IMR-90 (cell line): ENCODE results near the gene USP53. TPM values are rescaled to one million over a fixed set of nuclear protein-coding genes. Genes with fewer than 3 reads are reported as not detected.

Experiments used
- ATAC-seq: fragments of 200-7000 bp; cut with Tn5 transposase; 2 replicates; pipeline ENCODE4 v1.9.1; 2020; ENCODE audit warnings: low read depth, mild to moderate bottlenecking, moderate library complexity
- BruUV-seq: library from RNA; stranded (reverse); fragments of 400-500 nt; replicated peaks from 2 replicates; lab custom pipeline; 2021; lab: Mats Ljungman, UMichigan
- CTCF ChIA-PET: fragments of 300-600 bp; formaldehyde crosslinking; extraction: SDS; loops from one replicate; lab custom pipeline; 2021; ENCODE audit warnings: antibody characterized with exemption; lab: Yijun Ruan, JAX
- POLR2A ChIA-PET: fragments of 300-600 bp; sonication (Branson Sonifier 250); formaldehyde crosslinking; loops from one replicate; lab custom pipeline; 2022; ENCODE audit warnings: antibody characterized with exemption; ENCODE audit not compliant: unreplicated experiment; lab: Charles Lee
- DNase-seq: peaks from one replicate; pipeline ENCODE4 v3.0.0; 2013
- H2AFZ ChIP-seq: replicated peaks from 2 replicates; pipeline ENCODE3; 2013; ENCODE audit warnings: low read length, mild to moderate bottlenecking; ENCODE audit not compliant: poor library complexity
- H2AK5ac ChIP-seq: 2 replicates; pipeline ENCODE4 v1.6.1; 2013; ENCODE audit warnings: low read depth, low read length, inconsistent platforms
- H2AK9ac ChIP-seq: replicated peaks from 2 replicates; pipeline ENCODE3; 2013; ENCODE audit warnings: mild to moderate bottlenecking, low read depth, low read length, moderate library complexity; ENCODE audit not compliant: poor library complexity
- H2BK120ac ChIP-seq: 2 replicates; pipeline ENCODE4 v1.6.1; 2013; ENCODE audit warnings: low read depth, low read length, inconsistent platforms
- H2BK15ac ChIP-seq: 3 replicates; pipeline ENCODE4 v1.6.1; 2013; ENCODE audit warnings: low read depth, low read length, inconsistent platforms
- H2BK20ac ChIP-seq: 2 replicates; pipeline ENCODE4 v1.6.1; 2013; ENCODE audit warnings: low read depth, mild to moderate bottlenecking, inconsistent platforms, low read length, moderate library complexity
- H2BK5ac ChIP-seq: 2 replicates; pipeline ENCODE4 v1.6.1; 2013; ENCODE audit warnings: mild to moderate bottlenecking, low read depth, low read length, inconsistent platforms; ENCODE audit not compliant: poor library complexity, severe bottlenecking
- H3K14ac ChIP-seq: replicated peaks from 2 replicates; pipeline ENCODE4 v1.6.1; 2013; ENCODE audit warnings: low read depth, low read length, inconsistent platforms
- H3K18ac ChIP-seq: 2 replicates; pipeline ENCODE4 v1.6.1; 2013; ENCODE audit warnings: low read depth, low read length, control low read depth
- H3K23ac ChIP-seq: 2 replicates; pipeline ENCODE4 v1.6.1; 2013; ENCODE audit warnings: low read depth, low read length, inconsistent platforms
- H3K27ac ChIP-seq: 2 replicates; pipeline ENCODE4 v1.5.1; 2013; ENCODE audit warnings: mild to moderate bottlenecking, control low read depth, low read length; ENCODE audit not compliant: insufficient read depth
- H3K27me3 ChIP-seq: 2 replicates; pipeline ENCODE4 v1.6.1; 2013; ENCODE audit warnings: low read length; ENCODE audit not compliant: control insufficient read depth, insufficient read depth
- H3K36me3 ChIP-seq: 2 replicates; pipeline ENCODE4 v1.6.1; 2013; ENCODE audit warnings: low read length, mixed read lengths; ENCODE audit not compliant: control insufficient read depth, insufficient read depth
- H3K4ac ChIP-seq: 2 replicates; pipeline ENCODE4 v1.6.1; 2013; ENCODE audit warnings: low read depth, low read length, inconsistent platforms
- H3K4me1 ChIP-seq: 2 replicates; pipeline ENCODE4 v1.6.1; 2013; ENCODE audit warnings: low read length, mixed read lengths; ENCODE audit not compliant: control insufficient read depth, insufficient read depth
- H3K4me2 ChIP-seq: 2 replicates; pipeline ENCODE4 v1.6.1; 2013; ENCODE audit warnings: low read depth, mild to moderate bottlenecking, control low read depth, low read length, moderate library complexity
- H3K4me3 ChIP-seq: 2 replicates; pipeline ENCODE4 v1.5.1; 2013; ENCODE audit warnings: low read depth, mild to moderate bottlenecking, control low read depth, low read length, moderate library complexity; ENCODE audit not compliant: insufficient read depth
- H3K56ac ChIP-seq: 2 replicates; pipeline ENCODE4 v1.6.1; 2013; ENCODE audit warnings: low read length, inconsistent platforms; ENCODE audit not compliant: insufficient read depth; ENCODE audit errors: extremely low read depth
- H3K79me1 ChIP-seq, 2 experiments: 2 replicates each; pipeline ENCODE4 v1.6.1; 2013; ENCODE audit warnings: low read length in 2 of 2, inconsistent platforms in 1 of 2, low read depth in 1 of 2
- H3K9ac ChIP-seq: 2 replicates; pipeline ENCODE4 v1.6.1; 2013; ENCODE audit warnings: low read depth, low read length, control low read depth
- H3K9me1 ChIP-seq: 2 replicates; pipeline ENCODE4 v1.6.1; 2013; ENCODE audit warnings: low read length, inconsistent platforms; ENCODE audit not compliant: insufficient read depth
- H3K9me3 ChIP-seq: 2 replicates; pipeline ENCODE4 v1.6.1; 2013; ENCODE audit warnings: low read length; ENCODE audit not compliant: control insufficient read depth, insufficient read depth
- H4K20me1 ChIP-seq: 2 replicates; pipeline ENCODE4 v1.6.1; 2013; ENCODE audit warnings: low read length, inconsistent platforms; ENCODE audit not compliant: insufficient read depth
- H4K5ac ChIP-seq: 2 replicates; pipeline ENCODE4 v1.6.1; 2013; ENCODE audit warnings: mild to moderate bottlenecking, low read depth, low read length, control low read depth
- H4K8ac ChIP-seq, 2 experiments: 2 replicates each; pipeline ENCODE4 v1.6.1; 2013; ENCODE audit warnings: low read depth in 2 of 2, low read length in 2 of 2, control low read depth in 1 of 2, inconsistent platforms in 1 of 2
- H4K91ac ChIP-seq: 2 replicates; pipeline ENCODE4 v1.6.1; 2013; ENCODE audit warnings: low read depth, low read length, inconsistent platforms; ENCODE audit not compliant: insufficient read depth
- BHLHE40 ChIP-seq: fragments of 150-350 bp; IDR thresholded peaks from 2 replicates; pipeline ENCODE4 v1.6.1; 2016; ENCODE audit warnings: mild to moderate bottlenecking, low read depth, low read length
- CEBPB ChIP-seq: IDR thresholded peaks from 2 replicates; pipeline ENCODE4 v1.6.1; 2012; ENCODE audit warnings: low read depth, low read length, improper control_type of control experiment
- CHD1 ChIP-seq: IDR thresholded peaks from 2 replicates; pipeline ENCODE4 v1.6.1; 2012; ENCODE audit warnings: low read depth, low read length, improper control_type of control experiment
- CTCF ChIP-seq: conservative IDR thresholded peaks from 2 replicates; pipeline ENCODE4 v1.5.1; 2012; ENCODE audit warnings: mild to moderate bottlenecking, low read depth, low read length, improper control_type of control experiment
- ELK1 ChIP-seq: fragments of 150-350 bp; IDR thresholded peaks from 2 replicates; pipeline ENCODE4 v1.6.1; 2016; ENCODE audit warnings: low read depth, mild to moderate bottlenecking, low read length, moderate library complexity, borderline replicate concordance
- FOS ChIP-seq: fragments of 150-350 bp; IDR thresholded peaks from 2 replicates; pipeline ENCODE4 v1.6.1; 2016; ENCODE audit warnings: low read depth, low read length
- MAFK ChIP-seq: IDR thresholded peaks from 2 replicates; pipeline ENCODE4 v1.6.1; 2012; ENCODE audit warnings: low read depth, low read length, improper control_type of control experiment
- MAZ ChIP-seq: IDR thresholded peaks from 2 replicates; pipeline ENCODE4 v1.6.1; 2012; ENCODE audit warnings: low read depth, mild to moderate bottlenecking, low read length, improper control_type of control experiment, moderate library complexity, borderline replicate concordance
- MXI1 ChIP-seq: IDR thresholded peaks from 2 replicates; pipeline ENCODE4 v1.6.1; 2012; ENCODE audit warnings: low read depth, mild to moderate bottlenecking, low read length, moderate library complexity, borderline replicate concordance
- NFE2L2 ChIP-seq: fragments of 150-350 bp; IDR thresholded peaks from 2 replicates; pipeline ENCODE4 v1.6.1; 2016; ENCODE audit warnings: low read depth, mild to moderate bottlenecking, low read length
- POLR2A ChIP-seq: IDR thresholded peaks from 2 replicates; pipeline ENCODE4 v1.6.1; 2012; ENCODE audit warnings: mild to moderate bottlenecking, low read depth, low read length
- RAD21 ChIP-seq: IDR thresholded peaks from 2 replicates; pipeline ENCODE4 v1.6.1; 2012; ENCODE audit warnings: low read length, improper control_type of control experiment
- RCOR1 ChIP-seq: IDR thresholded peaks from 2 replicates; pipeline ENCODE4 v1.6.1; 2012; ENCODE audit warnings: mild to moderate bottlenecking, low read length, improper control_type of control experiment; ENCODE audit not compliant: insufficient replicate concordance
- RFX5 ChIP-seq: IDR thresholded peaks from 2 replicates; pipeline ENCODE4 v1.8.0; 2012; ENCODE audit warnings: low read depth, mild to moderate bottlenecking, low read length, moderate library complexity
- SMC3 ChIP-seq: fragments of 150-350 bp; IDR thresholded peaks from 2 replicates; pipeline ENCODE4 v1.6.1; 2016; ENCODE audit warnings: low read depth, mild to moderate bottlenecking, antibody characterized with exemption, low read length, moderate library complexity
- USF2 ChIP-seq: fragments of 150-350 bp; IDR thresholded peaks from 2 replicates; pipeline ENCODE4 v1.6.1; 2017; ENCODE audit warnings: mild to moderate bottlenecking, antibody characterized with exemption, low read length, low read depth
- WGBS, 2 experiments: methylation state at CpG; one replicate each; pipeline versions ENCODE4 v1.1.5 to v1.1.7; 2013; ENCODE audit warnings: missing lambda C conversion rate in 2 of 2; ENCODE audit not compliant: insufficient read length in 1 of 2; ENCODE audit errors: extremely low coverage in 2 of 2; 5-methylcytosine and 5-hydroxymethylcytosine counted together
- dilution Hi-C: fragments of 300-500 bp; cut with HindIII; formaldehyde crosslinking; loops from one replicate; pipeline ENCODE4 v1.14.3; 2018; ENCODE audit warnings: low sequenced_read_pairs; ENCODE audit not compliant: unreplicated experiment
- in situ Hi-C: fragments of 300-500 bp; cut with MboI; formaldehyde crosslinking; loops from 3 replicates; pipeline ENCODE4 v1.14.3; 2019; ENCODE audit warnings: low sequenced_read_pairs, inconsistent platforms, mixed read lengths
- intact Hi-C: fragments of 100-400 bp; cut with micrococcal nuclease; formaldehyde crosslinking; loops from 2 replicates; pipeline ENCODE4 v1.10.0; 2022
- polyA plus RNA-seq, 3 experiments: library from polyadenylated mRNA; depleted of rRNA; stranded (reverse); fragments of >200 nt; gene quantifications; 2 replicates each; pipeline ENCODE4 v1.2.3, GENCODE V29; 2012; ENCODE audit warnings: low replicate concordance in 1 of 3
- total RNA-seq: library from RNA; depleted of rRNA; stranded (reverse); fragments of >200 nt; gene quantifications from 2 replicates; pipeline ENCODE4 v1.2.3, GENCODE V29; 2012

USP53 gene
- total and polyA plus RNA-seq, 2 of the 4 experiments (the other 2 are of a cell fraction) = 11.2 to 24.0 TPM

GRCh38 chr4:119317990-119318389, 105.5 kb downstream of the USP53 start:
- Histone ChIP-seq H2AK9ac (no peak overlapping the region), H3K36me3 (no peaks in the 10 kb centered on the region), H3K9me3 (no peaks in the 10 kb centered on the region), H3K79me1 (no peaks in the 10 kb centered on the region), H2BK5ac (no peak overlapping the region), H2BK120ac (no peak overlapping the region), H2AFZ (no peak overlapping the region), H3K56ac (no peak overlapping the region), H4K5ac (no peak overlapping the region), H2AK5ac (no peak overlapping the region), H3K27ac (no peak overlapping the region), H4K8ac (no peak overlapping the region), H3K4me2 (no peak overlapping the region), H3K23ac (no peak overlapping the region), H3K4me1 (no peaks in the 10 kb centered on the region), H2BK20ac (no peak overlapping the region), H3K4ac (no peak overlapping the region), H3K4me3 (no peak overlapping the region), H3K27me3 (no peaks in the 10 kb centered on the region), H3K9ac (no peak overlapping the region), H2BK15ac (no peak overlapping the region), H3K9me1 (no peaks in the 10 kb centered on the region), H3K18ac (no peak overlapping the region), H4K91ac (no peak overlapping the region), H3K14ac (no peak overlapping the region), H4K20me1 (no peaks in the 10 kb centered on the region)
- intact Hi-C loops = loop anchor here (10.0 kb wide), 1 partner anchor 1777 kb away; no protein-coding TSS in a partner anchor
- ATAC-seq (no peak), DNase-seq (no peak)
- in situ Hi-C loops = loop anchor here (10.0 kb wide), 2 partner anchors 167 to 307 kb away; partner anchors contain the start of gene PDE5A
- dilution Hi-C loops = no loop called here
- ChIA-PET POLR2A (no interaction called here), CTCF (no interaction called here)
- TF ChIP-seq CHD1 (no peak), ELK1 (no peak), CEBPB (no peak), FOS (no peak), MAZ (no peak), RFX5 (no peak), NFE2L2 (no peak), POLR2A (no peak), RAD21 (no peak), SMC3 (no peak), MAFK (no peak), MXI1 (no peak), RCOR1 (no peak), CTCF (no peak), USF2 (no peak), BHLHE40 (no peak)
- BruUV-seq = no TSS peak
- no CpG with 5 or more reads among the region's 2 CpGs for WGBS, 2 experiments
